KOPT-K1 (cell line): ENCODE measurements around the gene IMPDH2.
A peak's percentile ranks its signal among the peaks of the same experiment; 100 is the strongest.

ENCODE experiments used
- H3K27ac ChIP-seq: fragments of 200-600 bp; sonication (generic); 2 replicates; pipeline ENCODE4 v1.5.1; 2016; ENCODE audit warnings: antibody characterized with exemption, mild to moderate bottlenecking, low read depth, low read length; ENCODE audit not compliant: poor library complexity, severe bottlenecking
- H3K36me3 ChIP-seq: fragments of 200-600 bp; sonication (generic); 2 replicates; pipeline ENCODE4 v1.5.1; 2017; ENCODE audit warnings: antibody characterized with exemption, mild to moderate bottlenecking, low read length, moderate library complexity; ENCODE audit not compliant: insufficient read depth
- H3K9me3 ChIP-seq: fragments of 200-600 bp; sonication (generic); 2 replicates; pipeline ENCODE4 v1.5.1; 2017; ENCODE audit warnings: antibody characterized with exemption, low read length, mild to moderate bottlenecking; ENCODE audit not compliant: insufficient read depth, poor library complexity, severe bottlenecking

IMPDH2 gene

GRCh38 chr3:49025793-49026520, 3.2 kb downstream of the IMPDH2 start:
- H3K27ac ChIP-seq, result no peak overlapping the region
- H3K9me3 ChIP-seq, result no peaks in the 10 kb centered on the region
- peaks cover 72% of the 10 kb centered on the region for H3K36me3 ChIP-seq

GRCh38 chr3:49025005-49025792, 4.0 kb downstream of the IMPDH2 start:
- H3K27ac ChIP-seq, result no peak overlapping the region
- H3K36me3 ChIP-seq, result peaks cover 64% of the 10 kb centered on the region

GRCh38 chr3:49024449-49024848, 4.7 kb downstream of the IMPDH2 start:
- H3K9me3 ChIP-seq, result no peaks in the 10 kb centered on the region
- peaks cover 57% of the 10 kb centered on the region for H3K36me3 ChIP-seq
- no peak overlapping the region for H3K27ac ChIP-seq

More at GRCh38 chr3:49025005-49025792, 4.0 kb downstream of the IMPDH2 start:
- H3K9me3 ChIP-seq, result no peaks in the 10 kb centered on the region

- Histone ChIP-seq H3K9me3 (no peaks in the 10 kb centered on the region), H3K27ac (no peak overlapping the region), H3K36me3 (peaks cover 57% of the 10 kb centered on the region)
These were observed 5.4 kb downstream of the IMPDH2 start for GRCh38 chr3:49023775-49024174.

- Histone ChIP-seq H3K9me3 (no peaks in the 10 kb centered on the region), H3K36me3 (peaks cover 49% of the 10 kb centered on the region), H3K27ac (peak overlapping the region; percentile 98)
These were observed 6.5 kb downstream of the IMPDH2 start for GRCh38 chr3:49022688-49023171.

GRCh38 chr3:49021813-49022687, 7.1 kb downstream of the IMPDH2 start, which contains the start of gene NDUFAF3:
Gene NDUFAF3, plus strand, starts transcription at chr3:49022121. Its CDS starts 24 bp downstream, at chr3:49022145.
- Histone ChIP-seq H3K36me3 (peaks cover 42% of the 10 kb centered on the region), H3K9me3 (no peaks in the 10 kb centered on the region), H3K27ac (peak within 1 kb of the TSS; percentile 98)

GRCh38 chr3:49021213-49021812, 7.9 kb downstream of the IMPDH2 start:
- H3K27ac ChIP-seq, result peak overlapping the region; percentile 98
- H3K9me3 ChIP-seq, result no peaks in the 10 kb centered on the region
- H3K36me3 ChIP-seq, result peaks cover 41% of the 10 kb centered on the region

GRCh38 chr3:49020330-49021212, 8.6 kb downstream of the IMPDH2 start:
- H3K36me3 ChIP-seq, result peaks cover 41% of the 10 kb centered on the region
- H3K27ac ChIP-seq, result peak overlapping the region; percentile 98
- H3K9me3 ChIP-seq, result no peaks in the 10 kb centered on the region

GRCh38 chr3:49019941-49020329, 9.3 kb downstream of the IMPDH2 start:
- Histone ChIP-seq H3K27ac (peak overlapping the region; percentile 98), H3K9me3 (no peaks in the 10 kb centered on the region), H3K36me3 (peaks cover 41% of the 10 kb centered on the region)

- H3K36me3 ChIP-seq, result peaks cover 41% of the 10 kb centered on the region
- peak overlapping the region; percentile 62 for H3K27ac ChIP-seq
- H3K9me3 ChIP-seq, result no peaks in the 10 kb centered on the region
These were observed 10.5 kb downstream of the IMPDH2 start for GRCh38 chr3:49018707-49019006.

GRCh38 chr3:49017971-49018706, 11.1 kb downstream of the IMPDH2 start, which contains the start of gene DALRD3:
Gene DALRD3, minus strand, starts transcription at chr3:49018580. Its CDS starts 16 bp downstream, at chr3:49018564.
- H3K9me3 ChIP-seq, result no peaks in the 10 kb centered on the region
- peak within 1 kb of the TSS; percentile 62 for H3K27ac ChIP-seq
- H3K36me3 ChIP-seq, result peaks cover 41% of the 10 kb centered on the region

- Histone ChIP-seq H3K36me3 (peaks cover 45% of the 10 kb centered on the region), H3K27ac (peak overlapping the region; percentile 62), H3K9me3 (no peaks in the 10 kb centered on the region)
These were observed 11.8 kb downstream of the IMPDH2 start for GRCh38 chr3:49017229-49017970.
